GM19328 (cell line): ENCODE results near the gene GPRC5D.

Source experiments
- ATAC-seq: cut with Tn5 transposase; IDR thresholded peaks from one replicate; pipeline ENCODE4 v1.9.1; 2021; ENCODE audit warnings: mild to moderate bottlenecking, moderate library complexity; ENCODE audit not compliant: unreplicated experiment

Gene GPRC5D

DNA sequence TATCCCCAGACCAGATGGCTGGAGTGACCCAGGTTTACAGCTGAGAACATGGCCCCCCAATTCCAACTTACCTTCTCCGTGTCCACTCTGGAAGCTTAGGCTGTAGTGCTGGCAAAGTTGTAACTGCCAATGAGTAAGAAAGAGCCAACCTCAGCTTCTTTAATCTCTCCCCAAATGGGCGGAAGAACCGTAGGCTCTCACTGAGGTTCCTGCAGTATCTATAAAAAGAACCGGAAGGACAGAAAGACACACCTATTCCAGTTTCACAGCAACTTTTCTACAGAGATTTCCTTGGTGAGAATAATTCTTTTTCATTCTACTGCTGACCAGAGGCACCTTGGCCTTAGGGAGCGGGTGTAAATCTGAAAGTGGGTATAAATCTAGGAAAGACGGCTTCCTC, at the start of gene GPRC5D:
Gene GPRC5D (minus strand): TSS at position 135 of the 400 bp plus-strand sequence. CDS start 1,786 bp downstream, outside the sequence.
- ATAC-seq: no peak

DNA sequence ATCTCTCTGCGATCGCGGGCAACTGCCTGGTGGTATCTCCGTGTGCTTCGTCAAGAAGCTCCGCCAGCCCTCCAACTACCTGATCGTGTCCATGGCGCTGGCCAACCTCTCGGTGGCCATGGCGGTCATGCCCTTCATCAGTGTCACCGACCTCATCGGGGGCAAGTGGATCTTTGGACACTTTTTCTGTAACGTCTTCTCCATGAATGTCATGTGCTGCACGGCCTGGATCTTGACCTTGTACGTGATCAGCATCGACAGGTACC, 49.7 kb upstream of the GPRC5D start:
- no peak for ATAC-seq

DNA sequence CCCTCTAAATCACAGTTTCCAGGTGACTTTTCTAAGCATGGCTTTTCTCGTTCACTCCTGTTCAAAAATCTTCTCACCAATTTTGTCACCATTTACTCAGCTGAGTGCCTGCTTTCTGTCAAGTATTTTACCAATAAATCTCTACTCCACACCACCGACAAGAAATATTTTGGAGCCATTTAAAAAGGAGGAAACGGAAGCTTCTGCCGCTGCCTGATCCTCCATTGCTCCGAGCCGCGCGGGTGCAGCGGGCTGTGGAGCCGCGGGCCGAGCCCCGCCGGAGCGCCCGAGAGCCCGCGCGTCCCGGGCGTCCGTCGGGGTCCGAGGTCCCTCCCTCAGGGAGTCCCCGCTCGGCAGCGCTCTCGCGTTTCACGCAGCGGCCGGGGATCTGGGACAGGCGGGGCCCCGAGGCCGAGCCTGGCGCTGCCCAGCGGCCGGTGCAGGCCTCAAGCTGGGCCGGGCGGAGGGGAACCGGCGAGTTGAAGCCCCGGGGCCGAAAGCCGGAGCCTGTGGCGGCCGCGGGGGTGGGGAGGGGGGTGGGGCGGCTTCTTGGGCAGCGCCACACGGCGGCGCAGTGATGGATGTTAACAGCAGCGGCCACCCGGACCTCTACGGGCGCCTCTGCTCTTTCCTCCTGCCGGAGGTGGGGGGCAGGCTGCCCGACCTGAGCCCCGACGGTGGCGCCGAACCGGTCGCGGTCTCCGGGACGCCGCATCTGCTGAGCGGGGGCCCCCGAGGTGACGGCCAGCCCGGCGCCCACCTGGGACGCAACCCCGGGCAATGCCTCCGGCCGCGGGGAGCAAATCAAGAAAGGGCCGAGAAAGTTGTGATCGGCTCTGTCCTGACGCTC, 49.2 kb upstream of the GPRC5D start:
- no peak for ATAC-seq

DNA sequence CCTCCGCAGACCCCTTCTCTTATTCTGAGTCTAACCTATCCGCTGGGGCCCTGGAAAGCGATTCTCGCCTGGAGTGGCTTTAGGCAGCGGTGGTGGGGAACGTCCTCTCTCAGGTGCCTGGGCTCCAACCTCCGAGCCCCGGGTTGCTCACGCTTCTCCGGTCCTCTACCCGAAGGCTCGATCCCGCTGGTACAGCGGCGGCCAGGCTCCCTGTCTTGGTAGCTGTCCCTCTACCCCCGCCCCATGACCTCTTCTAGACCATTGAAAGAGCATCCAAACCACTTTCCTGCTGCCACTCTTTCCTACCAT, 48.6 kb upstream of the GPRC5D start:
- peak; percentile 24 for ATAC-seq

DNA sequence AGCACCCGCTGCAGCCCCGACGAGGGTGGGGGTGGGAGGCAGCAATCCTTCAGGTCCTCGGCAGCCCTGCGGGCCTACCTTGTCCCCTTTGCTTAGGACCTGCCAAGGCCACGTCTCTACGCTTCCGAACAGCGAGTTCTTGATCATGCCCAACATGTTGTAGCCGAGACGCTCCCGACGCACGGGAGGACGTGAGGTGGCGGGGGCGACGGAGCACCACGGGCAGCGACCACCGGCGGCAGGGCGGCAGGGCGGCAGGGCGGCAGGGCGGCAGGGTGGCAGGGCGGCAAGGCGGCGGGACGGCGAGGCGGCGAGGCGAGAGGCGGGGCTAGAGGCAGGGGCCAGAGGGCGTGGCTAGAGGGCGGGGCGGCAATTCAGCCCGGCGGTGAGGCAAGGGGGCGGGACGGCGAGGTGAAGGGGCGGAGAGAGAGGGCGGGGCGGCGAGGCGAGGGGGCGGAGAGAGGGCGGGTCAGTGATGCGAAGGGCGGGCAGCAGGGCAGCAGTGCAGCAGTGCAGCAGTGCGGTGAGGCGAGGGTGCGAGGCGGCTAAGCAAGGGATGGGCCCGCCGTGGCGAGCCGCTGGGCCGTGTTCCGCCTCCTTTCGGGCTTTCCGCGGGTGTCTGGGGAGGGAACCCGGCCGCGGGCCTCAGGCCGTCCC, 48.1 kb upstream of the GPRC5D start, which contains the start of gene HEBP1:
Gene HEBP1 (minus strand): TSS at position 307 of the 657 bp plus-strand sequence. CDS start 151 bp downstream, at position 156.
- ATAC-seq: peak; percentile 89

DNA sequence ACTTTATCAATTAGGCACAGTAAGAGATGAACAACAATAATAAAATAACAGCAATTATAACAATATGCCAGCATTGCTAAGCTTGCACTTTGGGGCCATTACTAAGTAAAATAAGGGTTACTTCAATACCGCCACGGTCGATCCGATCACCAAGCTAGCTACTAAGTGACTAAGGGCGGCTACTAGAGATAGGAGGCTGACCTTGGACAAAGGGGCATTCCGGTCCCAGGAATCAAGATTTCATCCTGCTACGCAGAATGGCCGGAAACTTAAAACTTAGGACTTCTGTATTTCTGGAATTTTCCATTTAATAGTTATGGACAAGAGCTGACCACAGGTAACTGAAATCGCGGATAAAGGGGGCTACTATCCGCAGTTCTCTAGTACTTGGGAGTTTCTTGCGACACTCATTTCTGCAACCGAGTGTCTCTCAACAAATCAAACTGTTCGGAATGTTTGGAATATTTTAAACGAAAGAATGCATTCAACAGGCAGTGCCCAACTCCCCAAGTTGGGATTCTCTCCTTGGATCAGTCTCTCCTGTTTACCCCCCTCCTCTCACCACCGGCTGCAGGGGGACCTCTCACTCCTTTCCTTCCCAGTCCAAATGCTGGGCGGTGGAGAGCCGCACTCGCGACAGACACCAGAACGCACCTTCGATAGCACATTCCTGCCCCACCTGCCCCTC, 47.4 kb upstream of the GPRC5D start:
- no peak for ATAC-seq

DNA sequence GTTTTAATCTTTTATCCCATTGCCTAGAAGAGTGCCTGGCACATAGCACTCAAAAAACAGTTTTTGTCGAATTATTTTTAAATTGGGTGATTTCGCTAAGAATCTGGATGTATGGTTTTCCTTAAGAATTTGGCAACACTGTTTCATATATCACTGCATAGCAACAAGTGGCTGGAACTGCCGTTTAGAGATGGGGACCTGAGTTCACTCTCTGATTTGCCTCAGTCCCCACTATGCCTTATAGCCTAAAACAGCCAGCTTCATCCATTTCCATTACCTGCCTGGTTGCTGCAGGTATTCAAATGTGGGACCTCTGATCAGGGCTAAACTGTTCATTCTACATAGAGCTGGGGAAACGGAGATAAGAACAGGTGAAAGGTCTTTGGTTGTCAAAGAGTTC, 46.3 kb upstream of the GPRC5D start:
- no peak for ATAC-seq

DNA sequence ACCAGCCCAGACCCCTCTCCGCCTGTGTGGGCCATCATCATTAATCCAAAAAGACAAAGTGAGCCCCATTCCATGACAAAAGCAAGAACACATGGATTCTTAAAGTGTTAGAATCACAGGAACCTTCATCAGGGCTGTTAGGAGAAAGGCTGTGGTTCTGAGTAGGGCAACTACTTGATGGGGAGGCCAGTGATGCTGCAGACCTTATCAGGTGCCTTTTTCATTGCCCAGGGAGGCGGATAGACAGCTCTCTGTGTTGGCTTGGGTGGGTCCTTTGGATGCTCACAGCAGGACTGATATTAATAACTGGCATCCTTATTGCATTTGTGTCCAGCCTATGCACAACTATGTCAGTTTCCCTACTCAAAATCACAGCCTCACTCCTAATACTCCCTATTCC, 45.8 kb upstream of the GPRC5D start:
- no peak for ATAC-seq

DNA sequence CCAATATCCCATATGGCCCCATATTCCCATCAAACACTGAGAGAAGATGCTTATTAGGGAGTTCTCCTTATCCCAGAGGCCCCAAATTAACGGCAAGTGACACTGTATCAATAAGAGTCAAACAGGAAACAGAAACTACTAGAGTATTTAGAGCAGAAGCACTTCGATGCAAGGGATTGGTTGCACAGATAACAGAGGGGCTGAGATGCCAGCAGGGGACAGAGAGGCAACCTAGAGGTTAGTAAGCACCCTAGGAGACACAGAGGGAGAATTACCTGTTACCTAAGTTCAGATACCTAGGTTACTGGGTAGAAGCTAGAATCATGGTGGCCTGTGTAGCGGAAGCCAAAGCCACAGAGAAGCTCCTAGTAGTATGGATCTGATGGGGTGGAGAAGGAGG, 45.2 kb upstream of the GPRC5D start:
- ATAC-seq: no peak

DNA sequence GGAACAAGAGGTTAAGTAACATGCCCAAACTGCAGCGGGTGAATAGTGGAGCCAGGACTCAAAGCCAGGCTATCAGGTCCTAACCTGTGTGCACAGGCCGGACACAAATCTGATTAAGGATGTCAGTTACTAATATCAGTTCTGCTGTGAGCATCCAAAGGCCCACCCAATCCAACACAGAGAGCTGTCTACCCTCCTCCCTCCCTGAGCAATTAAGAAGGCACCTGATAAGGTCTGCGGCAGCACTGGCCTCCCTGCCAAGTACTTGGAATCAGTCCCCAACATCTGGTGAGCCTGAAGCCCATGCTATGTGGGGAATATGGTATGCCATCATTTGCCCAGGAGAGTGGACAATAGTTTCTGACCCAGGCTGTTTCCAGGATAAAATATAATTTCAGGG, 44.2 kb upstream of the GPRC5D start:
- ATAC-seq: no peak

DNA sequence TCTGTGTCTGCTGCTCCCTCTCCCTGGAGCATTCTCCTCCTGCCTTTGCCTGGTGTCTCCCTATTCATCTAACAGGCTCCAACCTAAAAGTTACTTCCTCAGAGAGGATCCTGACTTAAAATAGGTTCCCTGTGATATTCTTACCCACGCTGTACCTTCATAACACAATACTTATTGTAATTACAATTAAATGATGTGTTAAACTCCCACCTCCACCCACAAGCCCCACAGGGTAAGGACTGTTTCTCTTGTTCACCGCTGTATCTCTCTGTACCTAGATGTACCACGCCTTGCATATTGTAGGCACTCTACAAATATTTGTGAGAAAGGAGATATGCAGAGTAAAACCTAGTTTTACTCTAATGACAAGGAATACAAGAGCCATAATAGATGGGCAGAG, 43.1 kb upstream of the GPRC5D start:
- ATAC-seq: no peak

DNA sequence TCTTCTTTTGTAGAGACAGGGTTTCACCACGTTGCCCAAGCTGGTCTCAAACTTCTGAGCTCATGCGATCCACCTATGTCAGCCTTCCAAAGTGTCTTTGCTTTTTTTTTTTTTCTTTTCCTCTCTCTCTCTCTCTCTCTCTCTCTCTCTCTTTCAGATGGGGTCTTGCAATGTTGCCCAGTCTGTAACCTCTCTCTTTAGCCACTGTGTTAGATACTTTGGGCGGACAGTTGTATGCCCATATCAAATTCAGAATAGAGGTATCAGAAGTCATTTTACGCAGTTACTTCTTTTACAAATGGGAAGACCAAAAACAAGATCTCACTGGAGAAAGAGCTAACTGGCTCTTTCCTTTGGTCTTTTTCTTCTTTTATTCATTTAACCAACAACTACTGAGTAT, 41.4 kb upstream of the GPRC5D start:
- no peak for ATAC-seq

DNA sequence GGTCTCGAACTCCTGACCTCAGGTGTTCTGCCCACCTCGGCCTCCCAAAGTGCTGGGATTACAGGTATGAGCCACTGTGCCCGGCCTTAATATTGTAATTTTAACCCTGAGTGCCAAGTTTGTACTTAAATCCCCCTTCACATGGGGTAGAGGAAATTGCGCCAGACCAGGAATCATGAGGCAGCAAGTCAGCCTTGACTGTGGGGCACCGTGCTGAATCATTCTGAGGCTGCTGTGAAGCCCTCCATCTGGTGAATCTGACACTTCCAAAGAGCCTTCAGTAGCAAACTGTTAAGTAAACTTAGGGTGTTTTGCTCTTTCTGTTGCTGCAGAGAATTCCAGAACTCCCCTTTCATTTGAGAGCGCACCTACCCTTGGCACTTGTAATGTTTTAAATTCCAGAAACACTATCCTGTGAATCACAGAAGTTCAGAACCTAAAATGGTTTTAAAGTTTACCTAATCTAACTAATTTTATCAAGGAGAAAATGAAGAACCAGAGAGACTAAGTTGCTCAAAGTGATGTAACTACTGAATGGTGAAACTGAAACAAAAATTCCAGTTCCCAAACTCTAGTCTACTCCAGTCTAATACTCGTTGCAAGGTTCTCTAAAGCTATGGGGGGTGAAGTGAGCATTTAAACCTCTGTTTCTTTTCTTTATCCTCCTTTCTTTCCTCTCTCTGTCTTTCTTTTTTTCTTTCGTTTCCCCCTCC, 40.6 kb upstream of the GPRC5D start:
- no peak for ATAC-seq

DNA sequence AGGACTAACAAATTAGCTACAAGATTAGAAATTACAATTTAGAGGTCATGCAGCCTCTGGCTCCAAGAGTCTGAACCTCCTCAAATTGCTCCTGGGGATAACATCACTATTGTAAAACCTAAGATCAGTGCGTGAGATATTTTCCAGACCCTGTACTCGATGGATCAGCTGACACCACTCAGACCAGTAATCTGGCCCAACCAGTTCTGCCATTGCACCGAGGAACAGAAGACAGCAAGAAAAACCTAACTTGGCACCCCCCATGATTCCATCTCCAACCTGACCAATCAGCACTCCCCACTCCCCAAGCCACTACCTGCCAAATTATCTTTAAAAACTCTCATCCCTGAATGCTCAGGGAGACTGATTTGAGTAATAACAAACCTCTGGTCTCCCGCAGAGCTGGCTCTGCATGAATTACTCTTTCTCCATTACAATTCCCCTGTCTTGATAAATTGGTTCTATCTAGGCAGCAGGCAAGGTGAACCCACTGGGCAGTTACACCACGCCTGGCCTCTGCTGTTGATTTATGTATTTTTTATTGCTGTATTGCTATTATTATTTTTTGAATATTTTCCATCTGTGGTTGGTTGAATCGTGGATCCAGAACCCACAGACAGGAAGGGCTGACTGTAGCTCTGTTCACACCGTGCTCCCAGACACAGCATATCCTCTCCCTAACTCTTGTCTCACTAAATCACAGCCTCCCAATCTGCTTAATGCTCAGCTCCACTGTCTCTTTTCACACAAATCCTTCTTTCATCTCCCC, 38.9 kb upstream of the GPRC5D start:
- no peak for ATAC-seq

DNA sequence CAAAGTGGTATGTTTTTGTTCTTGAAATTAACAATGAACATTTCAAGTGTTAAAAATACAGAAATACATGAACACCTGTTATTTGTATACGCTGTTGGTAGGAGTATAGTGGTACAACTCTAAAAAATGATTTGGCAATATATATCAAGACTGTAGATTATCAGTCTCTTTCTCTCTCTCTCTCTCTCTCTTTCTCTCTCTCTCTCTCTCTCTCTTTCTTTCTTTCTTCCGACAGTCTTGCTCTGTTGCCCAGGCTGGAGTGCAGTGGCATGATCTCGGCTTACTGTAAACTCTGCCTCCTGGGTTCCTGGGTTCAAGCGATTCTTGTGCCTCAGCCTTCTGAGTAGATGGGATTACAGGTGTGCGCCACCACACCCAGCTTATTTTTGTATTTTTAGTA, 35.5 kb upstream of the GPRC5D start:
- ATAC-seq: no peak

DNA sequence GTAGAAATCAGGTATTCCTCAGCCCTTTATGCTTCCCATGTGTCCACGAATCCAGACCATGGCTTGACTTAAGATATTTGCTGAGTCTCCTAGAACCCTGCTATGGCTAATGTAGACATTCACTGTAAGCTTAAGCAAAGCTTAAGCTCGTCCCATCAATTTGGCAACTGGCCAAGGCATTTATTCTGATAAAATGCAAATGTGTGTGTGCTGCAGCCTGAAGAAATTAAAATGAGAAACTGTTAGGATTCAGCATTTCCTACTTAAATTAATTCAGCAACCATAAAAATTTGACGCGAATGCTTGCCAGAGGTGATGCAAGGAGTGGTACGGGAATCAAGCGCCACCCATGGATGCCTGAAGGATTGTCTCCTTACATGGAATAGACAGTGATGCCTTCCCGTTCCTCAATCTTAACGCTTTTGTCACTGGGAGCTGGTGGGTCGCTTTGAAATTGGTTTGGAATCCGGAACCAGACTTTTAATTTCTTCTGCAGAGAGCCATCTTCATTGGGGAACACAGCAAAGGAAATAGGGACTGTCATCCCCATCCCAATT, 34.9 kb upstream of the GPRC5D start:
- ATAC-seq: no peak

DNA sequence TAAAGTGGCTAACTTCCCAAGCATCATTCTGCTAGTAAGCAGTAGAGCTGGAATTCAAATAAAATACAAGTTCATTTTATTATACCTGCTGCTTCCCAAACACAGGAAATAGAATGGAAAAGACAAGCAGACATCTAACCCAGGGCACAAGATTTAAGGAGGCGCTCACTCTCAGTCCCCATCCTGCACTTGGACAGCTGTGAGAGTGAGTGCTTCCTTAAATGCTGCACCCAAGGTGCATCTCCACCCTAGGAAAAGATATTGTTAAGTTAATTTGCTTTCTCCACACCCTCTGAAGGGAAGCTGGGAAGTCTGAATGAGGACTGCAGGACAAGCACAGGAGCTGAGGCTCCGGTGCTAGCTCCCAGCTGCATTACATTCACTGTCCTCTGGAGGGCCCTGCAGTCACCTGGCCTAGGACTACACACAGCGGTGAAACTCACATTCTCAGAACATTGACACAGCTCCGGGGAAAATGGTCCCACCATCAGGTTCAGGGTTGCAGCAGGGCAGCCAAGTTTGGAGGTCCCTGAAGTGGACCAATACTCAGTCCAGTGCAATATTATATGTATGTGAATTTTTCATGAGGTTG, 33.9 kb upstream of the GPRC5D start:
- no peak for ATAC-seq

DNA sequence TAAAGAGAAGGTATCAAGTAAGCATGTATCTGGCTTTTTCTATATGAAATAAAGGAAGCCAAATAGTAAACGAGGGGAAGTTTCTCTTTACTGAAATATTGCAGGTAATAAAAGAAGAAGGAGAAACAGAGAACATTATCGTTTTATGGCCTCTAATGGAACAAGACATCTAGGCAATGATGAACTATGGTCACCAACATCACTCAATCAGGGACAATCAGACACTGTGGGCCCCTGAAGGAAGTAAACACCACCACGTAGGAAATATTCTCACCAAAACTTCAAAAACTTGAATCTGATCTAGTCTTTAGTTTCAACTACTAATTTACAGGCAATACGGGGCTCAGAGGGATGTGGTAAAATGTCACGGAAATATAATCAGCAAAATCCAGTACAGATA, 32.2 kb upstream of the GPRC5D start:
- no peak for ATAC-seq

DNA sequence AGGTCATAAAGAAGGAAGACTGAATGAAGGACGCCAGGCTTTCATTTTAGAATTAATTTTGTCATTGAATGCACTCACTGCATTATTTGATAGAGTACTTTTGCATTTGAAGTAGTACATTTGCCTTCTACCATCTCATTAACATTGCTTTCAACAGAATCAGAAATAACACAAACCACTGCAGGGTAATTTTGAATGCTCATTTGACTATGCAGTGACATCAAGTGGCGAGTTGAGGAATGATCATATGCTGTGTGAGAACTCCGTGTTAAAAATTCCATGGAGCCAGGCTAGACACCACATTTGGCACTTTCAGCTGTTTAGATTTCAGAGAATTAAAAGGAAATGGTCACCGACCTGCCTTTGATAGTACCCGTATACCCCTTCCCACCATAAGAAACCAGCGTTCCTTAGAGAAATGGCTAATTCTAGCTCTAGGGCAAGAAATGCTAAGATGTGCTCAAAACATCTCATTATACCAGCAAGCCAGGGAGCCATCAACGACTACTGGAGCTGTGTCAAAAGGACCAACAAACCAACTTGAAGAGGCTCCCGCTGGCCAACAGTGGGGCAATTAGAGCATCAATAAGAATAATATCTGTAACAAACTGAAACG, 31.6 kb upstream of the GPRC5D start:
- no peak for ATAC-seq

DNA sequence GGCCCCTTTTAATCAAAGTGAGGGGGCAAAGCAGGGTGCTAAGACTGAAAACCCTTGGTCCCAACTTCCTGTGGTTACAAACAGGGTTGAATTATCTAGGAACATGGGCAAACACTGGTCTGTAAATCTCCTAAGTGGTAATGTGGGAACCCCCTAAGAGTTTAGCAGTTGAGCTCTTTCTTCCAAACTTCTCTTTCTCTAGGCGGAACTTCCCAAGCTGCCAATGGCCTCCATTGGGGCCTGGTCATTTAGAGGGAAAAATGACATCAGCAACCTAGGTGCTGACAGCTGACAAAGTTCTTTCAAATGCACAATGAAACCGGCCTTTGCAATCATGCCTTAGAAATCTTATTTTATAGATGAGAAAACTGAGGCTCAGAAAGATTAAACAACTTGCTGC, 30.4 kb upstream of the GPRC5D start:
- no peak for ATAC-seq
